OCI-LY7 (cell line): ENCODE measurements around the gene KRTAP10-8.

Experiments used
- EZH2phosphoT487 ChIP-seq: fragments of 200-600 bp; sonication (generic); IDR thresholded peaks from 2 replicates; pipeline ENCODE4 v1.6.1; 2018; ENCODE audit warnings: low read depth, borderline replicate concordance, mild to moderate bottlenecking, mixed run types, antibody characterized with exemption, low read length, moderate library complexity, mixed read lengths
- TF ChIP-seq, protein P1 (sequence below): fragments of 200-600 bp; sonication (generic); conservative IDR thresholded peaks from 2 replicates; pipeline ENCODE4 v1.5.1; 2014; ENCODE audit warnings: mild to moderate bottlenecking, antibody characterized with exemption, low read length, moderate library complexity, mixed read lengths

DNA sequence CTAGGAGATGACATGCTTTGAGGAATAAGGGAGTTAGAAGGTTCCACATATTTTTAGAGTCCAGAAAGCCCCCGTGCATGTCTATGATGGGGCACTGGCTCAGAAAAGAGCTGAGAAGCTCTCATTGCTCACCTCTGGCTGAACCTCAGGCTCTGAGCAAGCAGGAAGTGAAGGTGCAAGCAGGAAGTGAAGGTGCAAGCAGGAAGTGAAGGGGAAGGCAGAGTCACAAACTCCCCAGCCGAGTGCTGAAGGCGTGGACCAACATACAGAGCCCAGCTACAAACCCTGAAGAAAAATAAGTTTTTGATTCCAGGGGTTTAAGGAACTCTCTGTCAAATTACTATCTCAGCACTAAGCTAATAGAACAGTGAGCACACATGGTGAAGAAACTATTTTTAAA lies 7.0 kb downstream of the KRTAP10-8 start:
- TF ChIP-seq, protein P1, sequence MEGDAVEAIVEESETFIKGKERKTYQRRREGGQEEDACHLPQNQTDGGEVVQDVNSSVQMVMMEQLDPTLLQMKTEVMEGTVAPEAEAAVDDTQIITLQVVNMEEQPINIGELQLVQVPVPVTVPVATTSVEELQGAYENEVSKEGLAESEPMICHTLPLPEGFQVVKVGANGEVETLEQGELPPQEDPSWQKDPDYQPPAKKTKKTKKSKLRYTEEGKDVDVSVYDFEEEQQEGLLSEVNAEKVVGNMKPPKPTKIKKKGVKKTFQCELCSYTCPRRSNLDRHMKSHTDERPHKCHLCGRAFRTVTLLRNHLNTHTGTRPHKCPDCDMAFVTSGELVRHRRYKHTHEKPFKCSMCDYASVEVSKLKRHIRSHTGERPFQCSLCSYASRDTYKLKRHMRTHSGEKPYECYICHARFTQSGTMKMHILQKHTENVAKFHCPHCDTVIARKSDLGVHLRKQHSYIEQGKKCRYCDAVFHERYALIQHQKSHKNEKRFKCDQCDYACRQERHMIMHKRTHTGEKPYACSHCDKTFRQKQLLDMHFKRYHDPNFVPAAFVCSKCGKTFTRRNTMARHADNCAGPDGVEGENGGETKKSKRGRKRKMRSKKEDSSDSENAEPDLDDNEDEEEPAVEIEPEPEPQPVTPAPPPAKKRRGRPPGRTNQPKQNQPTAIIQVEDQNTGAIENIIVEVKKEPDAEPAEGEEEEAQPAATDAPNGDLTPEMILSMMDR, result no peak
- no peak for TF ChIP-seq EZH2phosphoT487
